Left forelimb (tissue), 1 donor: ENCODE measurements around the gene MON1A.
"Not testable (repeated sequence)": the region's sequence is repeated elsewhere in the genome, so short reads cannot be mapped to it uniquely, and the experiment has no call there.

Experiments used
- DNase-seq: peaks from one replicate; pipeline ENCODE4 v3.0.0-alpha.2; 2018; ENCODE audit warnings: low spot score

MON1A gene, protein sequence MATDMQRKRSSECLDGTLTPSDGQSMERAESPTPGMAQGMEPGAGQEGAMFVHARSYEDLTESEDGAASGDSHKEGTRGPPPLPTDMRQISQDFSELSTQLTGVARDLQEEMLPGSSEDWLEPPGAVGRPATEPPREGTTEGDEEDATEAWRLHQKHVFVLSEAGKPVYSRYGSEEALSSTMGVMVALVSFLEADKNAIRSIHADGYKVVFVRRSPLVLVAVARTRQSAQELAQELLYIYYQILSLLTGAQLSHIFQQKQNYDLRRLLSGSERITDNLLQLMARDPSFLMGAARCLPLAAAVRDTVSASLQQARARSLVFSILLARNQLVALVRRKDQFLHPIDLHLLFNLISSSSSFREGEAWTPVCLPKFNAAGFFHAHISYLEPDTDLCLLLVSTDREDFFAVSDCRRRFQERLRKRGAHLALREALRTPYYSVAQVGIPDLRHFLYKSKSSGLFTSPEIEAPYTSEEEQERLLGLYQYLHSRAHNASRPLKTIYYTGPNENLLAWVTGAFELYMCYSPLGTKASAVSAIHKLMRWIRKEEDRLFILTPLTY

DNA sequence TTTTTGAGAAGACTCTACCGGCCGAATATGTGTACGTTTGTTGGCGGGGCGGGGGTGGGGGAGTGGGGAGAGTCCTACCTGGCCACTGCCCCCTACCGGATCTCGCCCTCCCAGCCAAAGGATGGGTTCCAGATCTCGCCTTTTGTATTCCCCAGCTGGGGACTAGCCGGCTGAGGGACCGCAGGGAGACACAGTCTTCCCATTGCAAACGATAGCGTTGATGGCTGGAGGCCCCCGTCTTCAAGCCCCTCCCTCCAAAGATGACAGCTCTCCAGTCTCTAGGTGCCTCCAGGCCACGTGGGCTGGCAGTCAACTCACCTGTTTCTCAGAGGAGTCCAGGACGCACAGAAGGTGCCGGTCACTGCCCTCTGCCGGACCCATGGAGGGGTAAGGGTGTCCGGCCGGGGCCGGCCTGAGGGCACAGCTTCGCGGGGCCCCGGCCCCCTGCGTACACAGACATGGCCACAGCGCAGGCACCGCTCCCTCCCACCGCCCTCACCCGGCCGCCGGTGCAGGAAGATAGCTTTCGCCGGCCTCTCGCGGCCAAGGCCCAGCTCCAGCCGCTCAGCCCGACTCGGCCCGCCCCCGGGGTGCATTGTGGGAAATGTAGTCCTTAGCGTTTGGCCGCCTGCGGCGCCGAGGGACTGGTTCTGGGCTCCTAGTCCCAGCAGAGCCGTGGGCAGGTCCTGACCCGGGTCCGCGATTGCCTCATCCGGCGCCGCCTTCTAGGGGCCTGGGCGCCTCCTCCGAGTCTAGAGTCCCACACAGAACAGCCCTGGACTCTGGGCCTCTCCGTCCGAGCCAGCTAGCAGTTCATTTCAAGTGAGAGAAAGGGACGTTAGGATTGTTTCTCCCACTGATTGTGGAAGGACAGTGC is at the start of gene MON1A:
Gene MON1A (minus strand): TSS at position 521 of the 877 bp plus-strand sequence. CDS start 16,465 bp downstream, outside the sequence.
- DNase-seq = peak; percentile 96

DNA sequence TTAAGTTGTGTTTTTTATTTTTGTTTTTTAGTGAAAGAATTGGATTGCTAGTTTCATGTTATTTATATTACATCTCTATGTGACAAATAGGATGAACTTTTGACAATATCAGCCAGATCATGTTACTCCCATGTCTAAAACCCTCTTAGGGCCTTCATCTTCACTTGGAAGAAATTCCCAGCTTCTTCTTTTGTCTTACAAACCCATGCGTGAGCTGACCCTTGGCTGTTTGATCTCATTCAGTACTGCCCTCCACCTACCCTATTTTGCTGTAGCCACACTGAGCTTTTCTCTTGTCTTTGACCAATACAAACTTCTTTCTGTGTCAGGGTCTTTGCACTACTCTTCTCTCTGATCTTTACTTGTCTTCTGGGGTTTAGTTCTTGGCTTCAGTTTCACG is 47.3 kb upstream of the MON1A start:
- no peak for DNase-seq

DNA sequence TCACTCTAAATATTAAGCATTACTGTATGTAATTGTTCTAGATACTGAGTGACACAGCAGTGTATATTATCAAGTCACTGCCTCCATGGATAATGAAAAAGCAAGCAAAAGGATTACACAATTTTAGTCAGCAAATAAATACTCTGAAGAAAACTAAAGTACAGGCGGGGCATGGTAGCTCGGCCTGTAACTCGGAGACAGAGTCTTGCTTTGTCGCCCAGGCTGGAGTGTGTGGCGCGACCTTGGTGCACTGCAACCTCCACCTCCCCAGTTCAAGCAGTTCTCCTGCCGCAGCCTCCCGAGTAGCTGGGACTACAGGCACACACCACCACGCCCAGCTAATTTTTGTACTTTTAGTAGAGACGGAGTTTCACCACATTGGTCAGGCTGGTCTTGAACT is 43.0 kb upstream of the MON1A start:
- no peak for DNase-seq

GRCh38 chr3:49968346-49968745 is 38.7 kb upstream of the MON1A start:
- no peak for DNase-seq

DNA sequence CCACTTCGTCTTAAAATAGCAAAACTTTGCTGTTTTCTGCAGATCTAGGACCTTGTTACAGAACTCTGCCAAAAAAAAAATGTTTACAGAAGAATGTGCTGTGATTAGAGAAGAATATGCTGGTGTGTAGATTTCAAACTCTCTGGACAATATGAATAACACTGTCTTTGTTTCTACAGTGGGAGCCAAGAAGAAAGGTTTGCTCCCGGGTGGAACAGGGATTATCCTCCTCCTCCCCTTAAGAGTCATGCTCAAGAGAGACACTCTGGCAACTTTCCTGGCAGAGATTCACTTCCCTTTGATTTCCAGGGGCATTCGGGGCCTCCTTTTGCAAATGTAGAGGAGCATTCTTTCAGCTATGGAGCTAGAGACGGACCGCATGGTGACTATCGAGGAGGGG is 37.7 kb upstream of the MON1A start:
- DNase-seq = no peak

DNA sequence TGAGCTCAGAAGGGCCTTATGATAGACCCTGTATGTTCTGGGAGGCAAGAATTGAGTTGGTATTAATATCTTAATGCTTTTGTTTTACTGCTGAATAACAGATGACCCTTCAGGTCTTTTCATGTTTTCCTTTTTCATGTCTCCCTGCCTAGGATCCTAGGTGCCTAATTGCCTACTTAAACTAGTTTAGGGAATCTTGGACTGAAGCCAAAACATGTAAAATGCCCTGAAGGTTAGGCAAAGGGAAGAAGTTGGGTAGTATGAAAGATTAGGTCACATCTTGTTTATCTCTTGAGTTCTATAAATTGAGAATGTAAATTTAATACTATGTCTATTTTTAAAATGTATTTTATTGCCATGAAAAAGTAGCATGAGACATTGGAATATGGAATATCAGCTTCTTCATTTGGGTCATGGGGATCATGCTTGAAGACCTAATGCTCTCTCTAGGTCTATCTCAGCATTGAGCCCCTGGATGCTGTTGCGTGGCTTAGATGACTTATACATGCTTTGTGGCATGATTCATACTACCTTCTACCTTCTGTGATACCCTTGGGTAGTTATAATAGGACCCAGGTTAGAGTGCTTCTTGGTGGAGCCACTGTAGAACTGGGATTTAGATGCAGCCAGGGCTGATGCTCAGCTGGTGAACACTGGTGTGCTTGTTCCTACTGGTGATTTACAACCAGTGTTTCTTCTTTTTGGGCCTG is 36.8 kb upstream of the MON1A start:
- no peak for DNase-seq

DNA sequence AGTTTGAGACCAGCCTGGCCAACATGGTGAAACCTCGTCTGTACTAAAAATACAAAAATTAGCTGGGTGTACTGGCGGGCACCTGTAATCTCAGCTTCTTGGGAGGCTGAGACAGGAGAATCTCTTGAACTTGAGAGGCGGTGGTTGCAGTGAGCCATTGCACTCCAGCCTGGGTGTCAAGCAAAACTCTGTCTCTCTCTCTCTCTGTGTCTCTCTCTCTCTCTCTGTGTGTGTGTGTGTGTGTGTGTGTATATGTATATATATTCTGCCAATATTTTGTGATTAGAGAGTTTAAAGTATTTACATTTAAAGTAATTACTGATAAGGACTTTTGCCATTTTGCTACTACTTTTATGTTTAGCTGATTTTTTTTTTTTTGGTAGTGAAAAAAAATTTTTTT is 26.0 kb upstream of the MON1A start:
- no peak for DNase-seq

- DNase-seq = no peak
Observed at GRCh38 chr3:49952924-49953323, 23.3 kb upstream of the MON1A start.

DNA sequence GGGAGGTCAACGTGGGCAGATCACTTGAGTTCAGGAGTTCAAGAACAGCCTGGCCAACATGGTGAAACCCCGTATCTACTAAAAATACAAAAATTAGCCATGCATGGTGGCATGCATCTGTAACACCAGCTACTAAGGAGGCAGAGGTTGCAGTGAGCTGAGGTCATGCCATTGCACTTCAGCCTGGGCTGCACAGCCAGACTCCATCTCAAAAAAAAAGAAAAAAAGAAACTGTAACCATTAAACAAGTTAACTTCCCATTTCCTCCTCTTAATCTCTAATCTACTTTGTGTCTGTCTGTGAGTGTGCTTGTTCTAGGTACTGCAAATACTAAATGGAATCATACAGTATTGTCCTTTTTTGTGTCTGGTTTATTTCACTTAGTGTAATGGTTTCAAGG is 13.0 kb upstream of the MON1A start:
- DNase-seq = no peak

GRCh38 chr3:49940667-49941249 is 11.1 kb upstream of the MON1A start:
- no peak for DNase-seq

DNA sequence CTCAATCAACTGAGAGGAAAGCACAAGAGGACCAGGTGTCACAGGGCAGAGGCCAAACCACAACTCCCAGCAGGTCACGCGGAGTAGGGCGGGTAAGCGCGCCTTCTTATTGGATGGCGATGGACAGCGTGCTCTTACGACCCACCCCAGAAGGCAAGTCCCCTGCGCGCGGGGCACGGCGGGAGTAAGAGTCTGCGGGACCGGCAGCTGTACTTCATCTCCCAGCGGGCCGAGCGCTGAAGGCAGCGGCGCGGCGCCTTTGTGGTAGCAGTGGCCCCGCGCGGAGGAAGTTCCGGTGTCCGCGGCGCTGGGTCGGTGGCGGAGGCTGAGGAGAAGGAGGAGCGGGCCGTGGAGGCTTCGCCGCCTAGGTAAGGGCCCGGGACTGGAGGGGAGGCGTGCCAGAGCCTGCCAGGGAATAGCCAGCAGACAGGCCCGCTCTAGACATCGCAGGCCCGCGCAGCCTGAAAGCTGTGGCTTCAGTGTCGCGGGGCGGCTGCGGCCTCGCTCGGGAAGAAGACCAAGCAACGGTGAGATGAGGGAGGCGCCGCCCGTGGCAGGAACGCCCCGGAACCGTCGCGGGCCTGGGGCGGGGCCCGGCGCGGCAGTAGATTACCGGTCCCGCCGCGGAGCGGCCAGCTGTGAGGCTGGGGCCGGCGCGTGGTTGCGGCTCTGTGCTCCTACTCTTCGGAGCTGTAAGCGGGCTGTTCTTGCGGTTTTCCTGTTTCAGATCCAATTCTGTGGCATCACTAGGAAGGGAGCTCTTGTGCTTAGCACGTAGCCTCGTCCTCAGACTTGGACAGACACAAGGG is 10.5 kb upstream of the MON1A start, which contains the start of gene RBM6:
Gene RBM6 (plus strand): TSS at position 293 of the 809 bp plus-strand sequence. CDS start 22,492 bp downstream, outside the sequence.
- DNase-seq = peak; percentile 95

- DNase-seq = no peak
Observed at GRCh38 chr3:49937090-49937489, 7.5 kb upstream of the MON1A start.

- DNase-seq = not testable (repeated sequence)
Observed at GRCh38 chr3:49932281-49932680, 2.7 kb upstream of the MON1A start.

DNA sequence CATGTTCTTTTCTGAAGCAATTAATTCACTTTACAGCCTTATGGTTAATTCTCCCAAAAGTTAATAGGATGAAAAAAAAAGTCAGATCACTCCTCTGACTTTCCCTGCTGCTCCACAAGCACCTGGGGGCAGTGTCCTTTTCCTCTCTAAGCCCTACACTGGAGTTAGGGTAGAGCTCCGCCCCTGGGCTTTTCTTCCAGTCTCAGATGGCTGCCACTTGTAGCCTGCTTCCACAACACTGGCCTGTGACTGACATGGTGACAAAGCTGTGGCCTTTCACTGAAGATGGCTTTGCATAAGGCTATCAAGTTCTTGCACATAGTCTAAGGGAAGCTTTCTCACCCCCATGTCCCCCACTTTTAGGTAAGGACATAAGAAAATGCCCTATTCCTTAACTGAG is 1.3 kb upstream of the MON1A start:
- no peak for DNase-seq

DNA sequence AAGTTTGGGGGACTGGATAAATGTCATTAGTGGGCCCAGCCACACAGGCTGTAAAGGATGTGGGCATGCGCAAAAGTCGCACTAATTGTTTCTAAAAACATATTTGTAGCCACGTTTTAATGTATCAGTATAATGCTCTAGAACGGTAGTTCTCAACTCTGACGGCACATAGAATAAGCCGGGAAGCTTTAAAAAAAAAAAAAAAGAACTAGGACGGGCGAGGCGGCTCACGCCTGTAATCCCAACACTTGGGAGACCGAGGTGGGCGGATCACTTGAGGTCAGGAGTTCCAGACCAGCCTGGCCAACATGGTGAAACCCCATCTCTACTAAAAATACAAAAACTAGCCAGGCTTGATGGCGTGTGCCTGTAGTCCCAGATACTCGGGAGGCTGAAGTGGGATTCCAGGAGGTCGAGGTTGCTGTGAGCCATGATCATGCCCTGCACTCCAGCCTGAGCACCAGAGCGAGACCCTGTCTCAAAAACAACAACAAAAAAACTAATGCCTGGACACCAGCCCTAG is 618 bp upstream of the MON1A start:
- no peak for DNase-seq

- DNase-seq = no peak
Observed at GRCh38 chr3:49928481-49929017, 1.1 kb downstream of the MON1A start.

- no peak for DNase-seq
Observed at GRCh38 chr3:49927798-49928197, 1.8 kb downstream of the MON1A start.

DNA sequence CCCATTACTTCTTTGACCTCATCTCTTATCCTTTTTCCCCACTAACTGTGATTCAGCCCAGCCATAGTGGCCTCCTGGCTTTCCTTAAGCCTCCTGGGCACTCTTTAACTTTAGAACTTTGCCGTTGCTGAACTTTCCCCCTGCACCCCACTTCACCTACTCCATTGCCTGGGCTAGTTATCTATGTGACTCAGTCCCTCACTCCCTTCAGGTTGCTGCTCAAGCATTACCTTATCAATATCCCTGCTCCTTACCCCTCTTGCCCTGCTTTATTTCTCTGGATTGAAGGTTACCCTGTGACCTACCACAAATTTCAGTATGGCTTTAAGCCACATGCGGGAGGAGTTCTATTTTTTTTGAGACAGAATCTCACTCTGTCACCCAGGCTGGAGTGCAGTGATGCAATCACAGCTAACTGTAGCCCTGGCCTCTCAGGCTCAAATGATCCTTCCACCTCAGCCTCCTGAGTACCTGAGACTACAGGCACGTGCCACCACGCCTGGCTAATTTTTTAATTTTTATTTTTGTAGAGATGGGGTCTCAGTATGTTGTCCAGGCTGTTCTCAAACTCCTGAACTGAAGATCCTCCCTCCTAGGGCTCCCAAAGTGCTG is 3.4 kb downstream of the MON1A start:
- no peak for DNase-seq

DNA sequence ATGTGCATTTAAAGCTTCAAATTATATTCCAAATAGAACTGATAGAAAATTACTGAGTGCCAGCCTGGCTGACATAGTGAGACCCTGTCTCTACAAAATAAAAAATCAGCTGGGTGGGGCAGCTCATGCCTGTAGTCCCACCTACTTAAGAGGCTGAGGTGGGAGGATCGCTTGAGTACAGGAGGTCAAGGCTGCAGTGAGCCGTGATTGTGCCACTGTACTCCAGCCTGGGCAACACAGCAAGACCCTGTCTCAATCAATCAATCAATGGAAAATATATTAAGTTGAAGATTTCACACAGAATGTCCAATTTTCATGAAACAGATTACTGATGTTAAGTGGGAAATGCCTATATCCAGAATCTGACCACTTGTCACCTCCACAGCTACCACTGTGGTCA is 4.1 kb downstream of the MON1A start:
- DNase-seq = no peak

DNA sequence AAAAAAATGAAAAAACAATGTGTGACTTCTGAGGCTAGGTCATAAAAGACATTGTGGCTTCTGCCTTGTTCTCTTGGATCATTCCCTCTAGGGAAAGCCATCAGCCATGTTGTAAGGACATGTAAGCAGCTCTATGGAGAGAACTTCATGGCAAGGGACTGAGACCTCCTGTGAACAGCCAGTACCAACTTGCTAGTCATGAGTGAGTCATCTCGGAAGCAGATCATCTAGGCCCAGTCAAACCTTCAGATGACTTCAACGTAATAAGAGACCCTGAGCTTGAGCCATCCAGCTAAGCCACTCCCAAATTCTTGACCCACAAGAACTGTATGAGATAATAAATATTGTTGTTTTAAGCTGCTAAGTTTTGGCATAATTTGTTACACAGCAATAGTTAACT is 4.9 kb downstream of the MON1A start:
- no peak for DNase-seq
